Activated CD4-positive, CD25-positive, alpha-beta regulatory T cell treated with anti-CD3 and anti-CD28 coated beads, Interleukin-2, amount 50 U/mL, for 16 hours (primary cell): Measurements from ENCODE around the gene LAGE3.
A peak's percentile ranks its signal among the peaks of the same experiment; 100 is the strongest.

ENCODE experiments used
- DNase-seq: peaks from one replicate; pipeline ENCODE4 v3.0.0-alpha.2; 2020; ENCODE audit warnings: low read depth, low spot score

Gene LAGE3, protein sequence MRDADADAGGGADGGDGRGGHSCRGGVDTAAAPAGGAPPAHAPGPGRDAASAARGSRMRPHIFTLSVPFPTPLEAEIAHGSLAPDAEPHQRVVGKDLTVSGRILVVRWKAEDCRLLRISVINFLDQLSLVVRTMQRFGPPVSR

GRCh38 chrX:154478728-154479622 is at the start of gene LAGE3:
Gene LAGE3 (minus strand): TSS chrX:154479281. CDS start chrX:154478915, 366 bp downstream.
- peak; percentile 84 for DNase-seq

GRCh38 chrX:154526901-154527675 is 48.0 kb upstream of the LAGE3 start:
- peak; percentile 13 for DNase-seq

DNA sequence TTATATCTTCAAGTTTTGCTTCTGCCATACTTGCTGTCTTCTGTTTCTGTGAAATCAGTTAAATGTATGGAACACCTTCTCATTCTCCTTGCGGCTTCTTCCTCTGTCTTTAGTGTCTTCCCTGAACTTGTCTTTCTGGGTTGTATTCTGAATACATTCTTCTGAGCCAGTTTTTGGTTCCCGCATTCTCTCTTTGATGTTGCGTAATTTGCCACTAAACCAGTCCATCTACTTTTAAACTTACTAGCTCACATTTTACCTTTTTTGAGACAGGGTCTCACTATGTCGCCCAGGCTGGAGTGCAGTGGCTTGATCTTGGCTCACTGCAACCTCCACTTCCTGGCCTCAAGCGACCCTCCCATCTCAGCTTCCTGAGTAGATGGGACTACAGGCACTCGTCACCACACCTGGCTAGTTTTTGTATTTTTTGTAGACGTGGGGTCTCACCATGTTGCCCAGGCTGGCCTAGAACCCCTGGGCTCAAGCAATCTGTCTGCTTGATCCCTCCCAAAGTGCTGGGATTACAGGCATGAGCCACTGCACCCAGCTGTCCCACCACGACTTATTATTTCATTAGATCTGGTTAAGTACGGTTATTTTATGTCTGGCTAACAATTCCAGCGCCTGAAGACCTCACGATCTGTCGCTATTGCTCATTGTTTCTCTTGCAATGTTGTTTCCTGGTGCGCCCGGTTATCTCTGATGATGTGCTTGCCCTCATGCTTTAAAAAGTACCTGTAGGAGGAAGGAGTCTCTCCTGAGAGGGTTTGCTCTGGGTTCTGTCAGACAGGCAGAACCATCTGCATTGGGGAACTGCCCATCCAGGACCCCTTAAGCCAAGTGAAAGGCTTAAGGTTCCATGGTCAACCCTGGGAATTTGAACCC is 46.8 kb upstream of the LAGE3 start:
- no peak for DNase-seq

DNA sequence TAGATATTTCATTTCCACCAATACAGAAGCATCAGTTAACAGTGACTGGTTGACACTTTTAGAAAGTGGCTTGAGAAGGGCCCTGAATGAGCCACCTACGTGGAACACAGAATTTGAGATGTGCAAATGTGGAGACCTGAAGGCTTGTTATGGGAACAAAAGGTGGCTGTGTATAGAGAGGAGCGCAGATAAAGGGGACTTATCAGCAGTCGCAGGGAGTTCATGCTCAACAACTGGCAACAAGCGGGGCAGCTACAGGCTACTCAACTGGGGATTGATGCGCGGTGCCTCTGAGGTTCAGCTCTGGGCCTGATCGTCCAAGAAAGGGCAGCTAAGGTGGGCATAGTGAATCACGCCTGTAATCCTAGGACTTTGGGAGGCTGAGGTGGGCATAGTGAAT is 40.3 kb upstream of the LAGE3 start:
- DNase-seq: no peak

GRCh38 chrX:154517101-154517781 is 38.2 kb upstream of the LAGE3 start:
- no peak for DNase-seq

GRCh38 chrX:154516656-154517100 is 37.6 kb upstream of the LAGE3 start:
- DNase-seq: no peak

DNA sequence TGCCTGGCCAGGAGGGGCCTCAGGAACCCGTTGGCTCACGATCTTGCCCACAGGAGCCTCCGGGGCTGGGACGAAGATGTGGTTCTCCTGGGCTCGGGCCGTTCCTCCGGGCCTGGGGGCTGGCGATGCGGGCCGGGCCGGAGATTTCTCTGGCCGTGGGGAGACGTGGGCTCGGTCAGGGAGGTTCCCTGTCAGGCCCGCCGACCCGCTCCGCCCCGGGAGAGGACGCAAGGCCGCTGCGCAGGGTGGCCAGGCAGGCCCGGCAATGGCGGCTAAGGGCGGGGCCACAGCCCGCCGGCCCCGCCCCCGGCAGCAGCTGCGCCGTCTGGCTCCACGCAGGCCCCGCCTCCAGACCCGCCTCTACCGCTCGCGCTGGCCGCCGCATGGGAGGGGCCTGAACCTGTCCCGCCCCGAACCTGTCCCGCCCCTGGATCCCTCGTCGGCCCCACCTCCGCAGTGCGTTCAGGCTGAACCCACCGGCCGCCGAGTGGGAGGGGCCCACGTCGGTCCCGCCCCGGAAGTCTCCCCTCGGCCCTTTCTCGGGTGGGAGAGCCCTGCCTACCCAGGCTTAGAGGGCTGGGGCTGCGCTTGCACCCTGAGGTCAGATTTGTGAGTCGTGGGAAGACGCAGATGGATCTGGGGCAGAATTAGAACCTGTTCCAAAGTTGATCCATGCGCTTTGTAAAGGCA is 37.0 kb upstream of the LAGE3 start, which contains the start of gene FAM3A:
Gene FAM3A, minus strand, starts transcription at position 267 of the 690 bp plus-strand sequence. CDS start 460 bp downstream, outside the sequence.
- peak; percentile 79 for DNase-seq

GRCh38 chrX:154515090-154515965 is 36.2 kb upstream of the LAGE3 start:
- DNase-seq: no peak

DNA sequence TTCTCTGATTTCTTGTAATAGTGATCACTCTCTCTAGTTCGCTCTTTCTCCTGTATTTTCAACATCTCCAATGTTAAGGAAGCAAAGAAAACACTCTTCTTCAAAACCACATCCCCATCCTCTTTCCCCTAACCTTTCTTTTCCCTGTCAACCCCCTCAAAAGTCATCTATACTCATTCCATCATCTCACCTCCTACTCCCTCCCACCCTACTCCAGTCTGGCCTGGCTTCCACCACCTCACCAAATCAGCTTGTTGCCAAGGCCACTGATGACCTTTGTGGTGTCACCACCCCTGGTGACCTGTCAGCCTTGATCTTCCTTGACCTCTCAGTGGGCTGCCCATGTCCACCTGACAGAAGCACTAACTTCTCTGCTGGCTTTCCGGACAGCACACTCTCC is 34.6 kb upstream of the LAGE3 start:
- DNase-seq: no peak

DNA sequence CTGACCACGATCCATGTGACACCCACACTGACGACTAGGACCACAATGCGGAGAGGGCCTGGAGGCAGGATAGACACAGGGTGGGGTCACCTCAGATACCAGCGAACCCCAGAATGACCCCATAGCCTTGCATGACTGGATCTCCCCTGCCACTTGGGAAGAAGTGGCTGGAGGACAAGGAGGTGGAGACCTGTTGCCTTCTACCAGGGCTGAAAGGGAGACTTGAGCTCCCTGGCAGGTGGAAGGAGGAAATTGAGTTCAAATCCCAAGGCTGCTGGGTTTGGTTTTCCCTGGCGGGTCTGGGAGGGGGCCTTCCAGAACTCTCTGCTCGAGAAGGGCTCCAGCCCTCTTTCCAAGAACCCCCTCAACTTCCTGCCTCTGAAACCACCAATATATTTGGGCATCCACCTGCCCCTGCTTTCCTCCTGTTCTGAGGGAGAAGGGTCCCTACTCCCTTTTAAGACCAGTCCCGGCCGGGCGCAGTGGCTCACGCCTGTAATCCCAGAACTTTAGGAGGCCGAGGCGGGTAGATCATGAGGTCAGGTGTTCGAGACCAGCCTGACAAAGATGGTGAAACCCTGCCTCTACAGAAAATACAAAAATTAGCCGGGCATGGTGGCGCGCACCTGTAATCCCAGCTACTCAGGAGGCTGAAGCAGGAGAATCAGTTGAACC is 33.9 kb upstream of the LAGE3 start:
- DNase-seq: no peak

DNA sequence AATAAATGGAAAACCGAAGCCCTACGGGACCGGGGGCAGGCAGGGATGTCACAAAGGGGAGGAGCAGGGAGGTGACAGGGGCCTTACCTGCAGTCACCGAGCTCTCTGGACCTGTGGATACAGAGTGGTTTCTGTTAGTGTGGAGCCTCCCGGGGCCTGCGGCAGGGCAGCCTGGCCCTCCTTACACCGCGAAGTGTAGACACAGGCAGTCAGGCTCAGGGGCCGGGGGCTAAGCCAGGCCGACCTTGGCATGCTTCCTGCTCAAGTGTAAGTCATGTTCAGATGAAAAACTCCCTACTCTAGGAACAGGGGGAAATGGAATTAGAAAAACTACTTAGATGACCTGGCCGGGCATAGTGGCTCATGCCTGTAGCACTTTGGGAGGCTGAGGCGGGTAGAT is 32.7 kb upstream of the LAGE3 start:
- no peak for DNase-seq

DNA sequence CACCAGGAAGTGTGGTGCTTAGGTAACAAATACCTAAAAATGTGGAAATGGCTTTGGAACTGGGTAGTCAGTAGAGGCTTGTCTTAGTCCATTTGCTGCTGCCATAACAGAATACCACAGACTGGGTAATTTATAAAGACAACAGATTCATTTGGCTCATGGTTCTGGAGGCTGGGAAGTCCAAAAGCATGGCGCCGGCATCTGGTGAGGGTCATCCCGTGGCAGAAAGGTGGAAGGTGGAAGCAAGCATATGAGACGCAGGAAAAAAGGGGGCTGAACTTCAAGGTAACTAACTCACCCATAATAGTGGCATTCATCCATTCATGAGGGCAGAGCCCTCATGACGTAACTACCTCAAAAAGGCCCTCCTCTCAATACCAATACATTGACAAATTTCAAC is 30.4 kb upstream of the LAGE3 start:
- DNase-seq: no peak

DNA sequence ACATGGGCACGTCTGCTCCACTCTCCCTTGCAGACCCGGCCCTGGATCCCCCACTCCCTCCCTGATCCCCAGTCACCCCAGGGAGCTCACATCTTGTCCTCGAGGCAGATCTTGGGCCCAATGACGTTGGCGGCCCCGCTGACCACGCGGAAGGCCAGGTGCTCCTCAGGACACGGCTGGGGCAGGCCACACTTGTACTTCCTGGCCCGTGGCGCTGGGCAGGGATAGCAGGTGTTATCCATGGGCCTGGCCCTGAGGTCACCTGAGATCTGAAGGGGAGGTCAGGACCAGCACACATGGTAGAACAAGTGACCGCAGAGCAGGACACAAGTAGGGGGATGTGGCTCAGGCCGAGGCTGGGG is 29.3 kb upstream of the LAGE3 start:
- DNase-seq: no peak

- DNase-seq: no peak
Measured at GRCh38 chrX:154507673-154508383, 28.7 kb upstream of the LAGE3 start.

GRCh38 chrX:154506483-154507332 is 27.6 kb upstream of the LAGE3 start:
- no peak for DNase-seq

GRCh38 chrX:154505734-154506133 is 26.7 kb upstream of the LAGE3 start:
- DNase-seq: no peak

GRCh38 chrX:154502989-154503388 is 23.9 kb upstream of the LAGE3 start:
- no peak for DNase-seq
